AG09319 (cell line): ENCODE results near the gene PLPPR2.
"Not testable (repeated sequence)": the region's sequence is repeated elsewhere in the genome, so short reads cannot be mapped to it uniquely, and the experiment has no call there.

Experiments used
- DNase-seq: peaks from one replicate; pipeline ENCODE4 v3.0.0-alpha.2; 2010; ENCODE audit warnings: low read depth; ENCODE audit errors: extremely low read depth
- CTCF ChIP-seq: IDR thresholded peaks from 2 replicates; pipeline ENCODE4 v1.5.1; 2011; ENCODE audit warnings: low read depth, mild to moderate bottlenecking, inconsistent platforms, low read length, moderate library complexity

Gene PLPPR2

GRCh38 chr19:11355160-11356073 is at the start of gene PLPPR2:
Gene PLPPR2, plus strand, starts transcription at chr19:11355432. Its CDS starts 2,242 bp downstream, at chr19:11357674.
- TF ChIP-seq CTCF, result no peak
- DNase-seq, result peak; percentile 63

GRCh38 chr19:11306337-11306736 is 48.9 kb upstream of the PLPPR2 start:
- no peak for TF ChIP-seq CTCF
- DNase-seq, result no peak

- not testable (repeated sequence) for DNase-seq
Measured at GRCh38 chr19:11320278-11320995, 34.8 kb upstream of the PLPPR2 start.

GRCh38 chr19:11321191-11322126 is 33.8 kb upstream of the PLPPR2 start:
- TF ChIP-seq CTCF, result no peak
- no peak for DNase-seq

- DNase-seq, result no peak
- no peak for TF ChIP-seq CTCF
Measured at GRCh38 chr19:11322269-11323024, 32.8 kb upstream of the PLPPR2 start.

GRCh38 chr19:11323601-11324078 is 31.6 kb upstream of the PLPPR2 start:
- DNase-seq, result no peak
- no peak for TF ChIP-seq CTCF
